GM18867 (cell line): Measurements from ENCODE around the gene IL25.
"Not testable (repeated sequence)": the region's sequence is repeated elsewhere in the genome, so short reads cannot be mapped to it uniquely, and the experiment has no call there.

Experiments used
- ATAC-seq: cut with Tn5 transposase; IDR thresholded peaks from one replicate; pipeline ENCODE4 v1.9.1; 2021; ENCODE audit warnings: mild to moderate bottlenecking, moderate library complexity; ENCODE audit not compliant: unreplicated experiment

IL25 gene

GRCh38 chr14:23387916-23388882, 15.6 kb downstream of the IL25 start:
- no peak for ATAC-seq

DNA sequence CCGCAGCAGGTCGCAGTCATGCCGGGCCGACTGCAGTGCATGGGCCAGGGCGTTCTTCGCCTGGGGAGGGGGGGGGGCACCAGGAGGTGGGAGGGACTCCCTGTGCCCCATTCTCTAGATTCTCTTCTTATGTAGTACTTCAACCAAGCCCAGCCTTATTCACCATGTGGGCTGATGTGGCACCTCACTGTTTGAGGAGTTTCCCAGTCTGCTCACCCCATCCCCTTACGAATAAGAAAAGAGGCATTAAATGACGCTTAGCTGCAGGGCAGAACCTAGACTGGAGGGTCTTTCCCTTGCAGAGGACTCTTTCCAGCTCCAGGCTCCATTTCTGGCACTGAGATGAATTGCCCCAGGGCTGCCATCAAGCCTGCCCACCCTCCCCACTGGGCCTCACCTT, 16.4 kb downstream of the IL25 start:
- ATAC-seq: no peak

- no peak for ATAC-seq
Measured at GRCh38 chr14:23389396-23389795, 16.8 kb downstream of the IL25 start.

- ATAC-seq: not testable (repeated sequence)
Measured at GRCh38 chr14:23389871-23390270, 17.3 kb downstream of the IL25 start.

DNA sequence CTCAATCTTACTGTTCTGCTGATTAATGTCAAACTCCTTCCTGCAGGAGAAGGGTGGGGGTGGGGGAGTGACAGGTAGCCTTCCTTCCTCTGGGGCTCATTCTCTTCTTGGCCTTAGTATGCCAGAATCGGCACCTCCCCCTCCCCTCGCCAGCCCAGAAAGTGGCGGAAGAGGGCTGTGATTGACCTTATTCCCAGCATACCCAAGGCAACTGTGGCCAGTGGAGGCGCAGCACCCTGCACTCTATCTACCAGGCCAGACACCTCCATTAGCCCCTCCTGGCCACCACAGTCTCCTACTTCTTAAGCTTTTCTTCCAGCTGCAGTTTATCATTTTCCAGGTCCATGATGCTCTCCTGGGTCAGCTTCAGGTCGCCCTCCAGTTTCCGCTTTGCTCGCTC, 20.0 kb downstream of the IL25 start:
- no peak for ATAC-seq

DNA sequence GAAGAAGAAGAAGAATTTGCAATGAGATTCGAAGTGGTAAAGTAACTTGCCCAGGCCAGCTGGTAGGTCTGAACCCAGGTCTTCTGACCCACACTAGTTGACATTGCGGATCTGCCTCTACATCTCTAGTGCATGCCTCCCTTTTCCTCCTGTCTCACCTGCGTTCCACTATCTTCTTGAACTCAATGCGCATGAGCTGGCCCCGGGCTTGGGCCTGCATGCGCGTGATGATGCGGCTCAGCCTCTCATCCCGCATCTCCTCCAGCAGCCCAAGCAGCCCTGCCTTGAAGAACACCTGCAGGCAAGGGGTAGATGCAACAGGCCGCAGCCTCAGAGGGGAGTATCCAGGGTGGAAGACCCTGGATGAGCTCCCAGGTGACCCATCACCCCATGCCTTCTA, 23.5 kb downstream of the IL25 start:
- no peak for ATAC-seq

- no peak for ATAC-seq
Measured at GRCh38 chr14:23396781-23397407, 24.3 kb downstream of the IL25 start.

DNA sequence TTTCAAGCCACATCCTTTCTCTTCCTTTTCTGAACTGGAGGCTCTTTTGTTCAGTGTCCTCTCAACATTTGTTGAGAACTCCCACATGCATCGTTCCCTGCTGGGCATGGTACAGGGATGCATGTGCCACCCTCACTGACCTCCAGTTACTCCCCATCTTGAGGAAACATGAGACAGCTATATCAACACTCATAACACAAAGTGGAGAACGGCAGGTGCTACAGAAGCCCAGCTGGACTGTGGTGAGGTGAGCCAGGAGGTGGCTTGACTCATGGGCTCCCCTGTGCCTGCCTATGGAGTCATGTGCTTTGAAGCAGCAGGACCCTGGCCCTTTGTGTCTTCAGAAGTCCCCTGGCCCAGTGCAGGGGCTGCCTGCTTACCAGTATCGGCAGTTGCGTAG, 25.7 kb downstream of the IL25 start:
- ATAC-seq: no peak

DNA sequence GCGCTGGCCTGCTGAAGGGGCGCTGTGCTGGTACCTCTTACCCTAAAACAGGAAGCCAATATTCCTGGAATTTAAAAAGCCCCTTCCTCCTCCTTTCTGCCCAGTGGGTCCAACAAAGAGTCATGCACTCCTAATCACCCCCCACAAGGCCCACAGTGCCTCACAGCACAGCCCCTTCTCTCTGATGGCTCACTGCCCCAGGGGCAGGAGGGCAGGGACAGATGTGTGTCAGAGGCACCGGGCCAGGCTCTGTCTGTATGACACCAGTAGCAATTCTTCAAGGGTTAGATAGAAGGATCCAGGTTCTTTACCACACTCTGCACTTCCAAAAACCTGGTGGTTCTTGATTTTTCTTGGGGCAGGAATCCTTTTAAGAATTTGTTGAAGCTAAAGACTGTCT, 26.5 kb downstream of the IL25 start:
- no peak for ATAC-seq

DNA sequence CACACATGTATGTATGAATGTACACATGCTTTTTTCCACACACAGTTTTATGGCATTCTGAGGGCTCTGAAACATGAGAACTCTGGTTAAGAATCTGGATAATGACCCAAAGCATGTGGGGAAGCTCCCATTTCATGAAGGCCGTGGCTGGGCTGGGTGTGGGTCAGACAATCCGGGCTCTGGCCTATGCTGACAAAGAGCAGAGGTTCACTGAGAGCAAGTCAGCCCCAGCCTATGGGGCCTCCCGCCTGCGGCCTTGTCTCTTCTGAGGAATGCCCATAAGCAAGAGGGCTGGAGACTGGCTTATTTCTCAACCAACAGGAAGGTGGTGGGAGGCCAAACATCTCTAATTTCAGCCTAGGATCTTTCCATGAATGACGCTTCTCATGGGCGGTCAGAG, 27.0 kb downstream of the IL25 start:
- ATAC-seq: no peak

GRCh38 chr14:23400496-23401149, 28.0 kb downstream of the IL25 start:
- not testable (repeated sequence) for ATAC-seq

- no peak for ATAC-seq
Measured at GRCh38 chr14:23401291-23401690, 28.7 kb downstream of the IL25 start.

- ATAC-seq: no peak
Measured at GRCh38 chr14:23402296-23403138, 29.9 kb downstream of the IL25 start.

- ATAC-seq: no peak
Measured at GRCh38 chr14:23403139-23403438, 30.5 kb downstream of the IL25 start.

- ATAC-seq: no peak
Measured at GRCh38 chr14:23403908-23404307, 31.3 kb downstream of the IL25 start.

DNA sequence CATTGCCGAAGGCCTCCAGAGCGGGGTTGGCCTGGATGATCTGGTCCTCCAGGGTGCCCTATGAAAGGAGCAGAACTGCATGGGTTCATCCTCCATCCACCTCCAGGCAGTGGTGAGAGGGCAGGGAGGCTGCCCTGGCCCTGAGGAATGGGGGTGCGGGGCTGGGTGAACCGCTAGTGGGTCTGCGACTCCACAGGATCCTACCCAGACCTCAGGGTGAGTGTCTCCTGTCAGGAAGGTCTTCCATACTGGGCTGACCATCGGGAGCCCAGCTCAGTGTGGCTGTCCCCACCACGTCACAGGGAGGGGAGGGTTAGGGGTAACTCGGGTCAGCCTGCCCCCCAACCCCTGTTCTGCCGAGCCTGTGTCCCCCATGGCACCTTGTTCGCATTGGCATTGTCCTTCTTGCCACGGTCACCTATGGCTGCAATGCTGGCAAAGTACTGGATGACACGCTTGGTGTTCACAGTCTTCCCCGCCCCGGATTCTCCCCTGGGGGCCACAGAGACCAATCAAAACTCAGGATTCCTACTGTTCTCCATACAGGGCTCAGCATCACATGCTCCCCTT, 31.8 kb downstream of the IL25 start:
- no peak for ATAC-seq

GRCh38 chr14:23405096-23405495, 32.5 kb downstream of the IL25 start:
- no peak for ATAC-seq

DNA sequence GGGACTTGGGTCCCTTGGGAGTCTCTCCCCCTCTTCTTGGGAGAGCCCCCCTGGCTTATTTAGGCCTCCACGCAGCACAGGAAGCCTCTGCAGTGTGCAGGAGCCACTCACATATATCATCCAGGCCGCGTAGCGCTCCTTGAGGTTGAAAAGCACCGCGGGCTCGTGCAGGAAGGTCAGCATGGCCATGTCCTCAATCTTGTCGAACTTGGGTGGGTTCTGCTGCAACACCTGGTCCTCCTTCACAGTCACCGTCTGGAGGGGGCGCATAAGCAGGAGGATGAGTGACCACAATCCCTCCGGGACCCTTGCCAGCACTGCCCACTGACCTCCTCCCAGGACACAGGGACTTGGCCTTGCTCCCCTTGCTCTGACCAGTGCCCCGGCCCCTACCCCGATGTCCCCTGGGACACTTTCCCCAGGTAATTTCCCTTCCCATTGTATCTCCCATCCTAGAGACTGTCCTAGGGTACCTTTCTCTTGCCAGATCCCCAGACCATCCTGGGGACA, 33.0 kb downstream of the IL25 start:
- ATAC-seq: no peak

- no peak for ATAC-seq
Measured at GRCh38 chr14:23406244-23406643, 33.6 kb downstream of the IL25 start.

DNA sequence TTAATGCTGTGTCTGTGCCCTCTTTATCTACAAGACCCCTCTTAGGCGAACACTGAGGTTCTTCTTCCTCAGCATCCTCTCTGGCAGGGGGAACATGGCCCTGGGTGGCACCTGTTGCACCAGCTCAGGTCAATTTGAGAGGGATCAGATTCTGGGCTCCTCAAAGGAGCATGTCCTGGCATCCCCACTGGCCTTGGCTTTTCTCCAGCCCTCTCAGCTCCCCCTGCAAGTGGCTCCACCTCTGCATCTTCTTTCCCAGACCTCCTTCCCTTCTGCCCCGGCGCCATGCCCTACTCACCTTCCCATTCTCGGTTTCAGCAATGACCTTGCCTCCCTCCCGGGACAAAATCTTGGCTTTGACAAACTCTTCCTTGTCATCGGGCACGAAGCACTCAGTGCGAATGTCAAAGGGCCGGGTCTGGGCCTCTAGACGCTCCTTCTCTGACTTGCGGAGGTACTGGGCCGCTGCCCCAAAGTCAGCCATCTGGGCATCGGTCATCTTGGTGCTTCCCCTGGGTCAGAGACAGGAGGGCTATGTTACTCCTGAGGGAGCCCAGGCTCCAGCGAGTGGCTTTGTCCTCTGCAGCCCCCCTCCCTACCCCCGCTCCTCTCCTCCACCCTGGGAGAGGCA, 34.2 kb downstream of the IL25 start:
- no peak for ATAC-seq
